HG03442 (cell line): ENCODE data around the gene KRTAP5-3.

ENCODE experiments used
- ATAC-seq: cut with Tn5 transposase; IDR thresholded peaks from one replicate; pipeline ENCODE4 v1.9.1; 2021; ENCODE audit warnings: mild to moderate bottlenecking, moderate library complexity; ENCODE audit not compliant: unreplicated experiment

KRTAP5-3 gene

GRCh38 chr11:1566381-1567051, 41.7 kb downstream of the KRTAP5-3 start:
- no peak for ATAC-seq

- ATAC-seq, result no peak
Observed at GRCh38 chr11:1565904-1566247, 42.4 kb downstream of the KRTAP5-3 start.

- no peak for ATAC-seq
Observed at GRCh38 chr11:1565173-1565903, 42.9 kb downstream of the KRTAP5-3 start.

GRCh38 chr11:1564535-1565172, 43.6 kb downstream of the KRTAP5-3 start:
- no peak for ATAC-seq

- ATAC-seq, result no peak
Observed at GRCh38 chr11:1563697-1564534, 44.3 kb downstream of the KRTAP5-3 start.

GRCh38 chr11:1563149-1563638, 45.1 kb downstream of the KRTAP5-3 start:
- ATAC-seq, result no peak

- ATAC-seq, result no peak
Observed at GRCh38 chr11:1562469-1563148, 45.7 kb downstream of the KRTAP5-3 start.

- no peak for ATAC-seq
Observed at GRCh38 chr11:1561955-1562354, 46.3 kb downstream of the KRTAP5-3 start.

- no peak for ATAC-seq
Observed at GRCh38 chr11:1561266-1561665, 47.0 kb downstream of the KRTAP5-3 start.

- ATAC-seq, result no peak
Observed at GRCh38 chr11:1560649-1561251, 47.5 kb downstream of the KRTAP5-3 start.

GRCh38 chr11:1560002-1560648, 48.1 kb downstream of the KRTAP5-3 start:
- ATAC-seq, result no peak

- ATAC-seq, result no peak
Observed at GRCh38 chr11:1559111-1559951, 48.9 kb downstream of the KRTAP5-3 start.

GRCh38 chr11:1558775-1559110, 49.5 kb downstream of the KRTAP5-3 start:
- ATAC-seq, result no peak

GRCh38 chr11:1557904-1558774, 50.1 kb downstream of the KRTAP5-3 start:
- no peak for ATAC-seq
